ENCODE data around the gene PLSCR4. TPM values are rescaled to one million over a fixed set of nuclear protein-coding genes. Genes with fewer than 3 reads are reported as not detected.

The PLSCR4 gene
- total RNA-seq, 1 donor from 2014 or later: 0.63 TPM

DNA sequence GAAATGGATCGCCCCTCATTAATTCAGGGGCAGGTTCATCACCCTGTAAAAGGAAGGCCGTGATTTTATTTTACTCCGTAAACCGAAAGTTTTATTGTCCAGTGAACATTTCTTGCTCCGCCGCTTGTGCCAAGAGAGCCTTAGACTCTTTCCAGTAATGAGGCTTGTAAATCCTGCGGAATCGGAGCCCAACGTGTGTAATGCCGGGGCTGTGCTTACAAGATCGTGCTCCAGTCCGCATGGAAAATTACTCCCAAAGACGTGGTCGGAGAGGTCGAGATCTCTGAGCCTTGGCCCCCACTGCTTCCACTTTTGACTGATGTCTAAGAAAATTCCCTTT lies 89.3 kb downstream of the PLSCR4 start:
- no peak for DNase-seq (ENCODE audit: low read depth)
- TF ChIP-seq, protein P1, sequence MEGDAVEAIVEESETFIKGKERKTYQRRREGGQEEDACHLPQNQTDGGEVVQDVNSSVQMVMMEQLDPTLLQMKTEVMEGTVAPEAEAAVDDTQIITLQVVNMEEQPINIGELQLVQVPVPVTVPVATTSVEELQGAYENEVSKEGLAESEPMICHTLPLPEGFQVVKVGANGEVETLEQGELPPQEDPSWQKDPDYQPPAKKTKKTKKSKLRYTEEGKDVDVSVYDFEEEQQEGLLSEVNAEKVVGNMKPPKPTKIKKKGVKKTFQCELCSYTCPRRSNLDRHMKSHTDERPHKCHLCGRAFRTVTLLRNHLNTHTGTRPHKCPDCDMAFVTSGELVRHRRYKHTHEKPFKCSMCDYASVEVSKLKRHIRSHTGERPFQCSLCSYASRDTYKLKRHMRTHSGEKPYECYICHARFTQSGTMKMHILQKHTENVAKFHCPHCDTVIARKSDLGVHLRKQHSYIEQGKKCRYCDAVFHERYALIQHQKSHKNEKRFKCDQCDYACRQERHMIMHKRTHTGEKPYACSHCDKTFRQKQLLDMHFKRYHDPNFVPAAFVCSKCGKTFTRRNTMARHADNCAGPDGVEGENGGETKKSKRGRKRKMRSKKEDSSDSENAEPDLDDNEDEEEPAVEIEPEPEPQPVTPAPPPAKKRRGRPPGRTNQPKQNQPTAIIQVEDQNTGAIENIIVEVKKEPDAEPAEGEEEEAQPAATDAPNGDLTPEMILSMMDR (conservative IDR thresholded peaks at IDR 0.05; ENCODE audit: low read depth, low read length): no peak
- H3K4me3 ChIP-seq (ENCODE audit: low read depth, low read length): peak overlapping the region; percentile 68

DNA sequence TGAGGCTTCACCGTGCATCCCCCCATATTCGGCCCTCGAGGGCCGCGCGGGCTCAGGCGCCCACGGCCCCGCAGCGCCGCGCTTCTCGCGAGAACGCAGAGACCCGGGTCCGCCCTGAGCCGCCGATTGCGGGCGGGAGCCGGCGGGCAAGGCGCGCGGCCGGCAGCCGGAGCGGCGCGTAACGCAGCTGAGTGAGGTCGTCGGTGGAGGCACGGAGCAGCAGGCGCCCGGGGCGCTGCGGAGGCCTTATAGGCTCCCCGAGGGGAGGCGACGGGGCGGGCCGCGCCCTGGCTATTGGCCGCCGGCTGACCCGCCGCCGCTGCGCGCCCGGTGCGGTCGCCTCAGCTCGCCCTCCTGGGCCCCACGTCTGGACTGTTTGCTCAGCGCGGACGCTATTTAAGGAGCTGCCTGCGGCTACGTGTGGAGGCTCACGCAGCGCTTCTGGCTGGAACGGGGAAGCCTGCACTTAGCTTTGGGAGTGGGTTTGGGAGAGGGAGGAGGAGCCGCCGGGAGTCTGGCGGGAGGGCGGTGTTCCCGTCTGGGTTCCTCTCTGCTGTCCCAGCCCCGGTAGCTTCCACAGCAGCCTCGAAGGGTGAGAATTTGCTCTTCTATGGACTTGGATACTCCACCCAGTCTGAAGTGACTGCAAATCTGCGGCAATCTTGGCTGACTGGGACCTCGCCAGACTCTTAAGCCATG lies 89.8 kb downstream of the PLSCR4 start, which contains the start of gene PLOD2:
TSS of gene PLOD2 (minus strand) at position 221 of the 699 bp plus-strand sequence. CDS start at position 26, 195 bp downstream.
- TF ChIP-seq, protein P1 (conservative IDR thresholded peaks at IDR 0.05; ENCODE audit: low read depth, low read length): no peak
- DNase-seq (ENCODE audit: low read depth): no peak
- peak within 1 kb of the TSS; percentile 68 for H3K4me3 ChIP-seq (ENCODE audit: low read depth, low read length)

DNA sequence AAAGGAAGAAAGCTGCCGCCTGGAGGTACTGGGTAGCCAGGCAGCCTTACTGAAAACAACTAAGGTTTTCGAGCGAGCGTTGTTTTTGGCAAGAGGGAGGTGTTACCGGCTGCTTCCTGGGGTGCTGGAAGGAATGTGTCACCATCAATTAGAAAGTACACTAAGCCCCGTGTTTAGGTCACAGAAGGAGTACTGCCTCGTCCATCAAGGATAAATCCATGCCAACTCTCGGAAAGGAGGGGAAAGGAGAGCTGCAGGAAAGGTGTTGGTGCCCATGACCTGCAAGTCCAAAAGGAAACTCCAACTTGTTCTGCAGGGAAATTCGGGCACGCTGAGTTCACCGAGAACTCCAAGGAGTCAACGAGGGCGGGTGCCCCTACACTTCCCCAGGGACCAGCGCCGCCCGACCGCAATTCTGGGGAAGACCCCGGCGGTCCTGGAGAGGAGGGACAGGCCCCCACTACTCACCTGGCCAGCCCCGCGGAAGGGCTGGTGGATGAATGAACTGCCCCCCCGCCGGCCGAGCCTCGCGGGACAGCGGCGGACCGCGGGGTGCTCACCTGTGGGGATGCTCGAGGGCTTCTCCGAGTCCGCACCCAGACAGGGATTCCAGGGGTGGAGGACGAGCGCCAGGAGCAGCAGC lies 90.5 kb downstream of the PLSCR4 start:
- DNase-seq (ENCODE audit: low read depth): no peak
- peak overlapping the region; percentile 68 for H3K4me3 ChIP-seq (ENCODE audit: low read depth, low read length)
- TF ChIP-seq, protein P1 (conservative IDR thresholded peaks at IDR 0.05; ENCODE audit: low read depth, low read length): peak; percentile 72

DNA sequence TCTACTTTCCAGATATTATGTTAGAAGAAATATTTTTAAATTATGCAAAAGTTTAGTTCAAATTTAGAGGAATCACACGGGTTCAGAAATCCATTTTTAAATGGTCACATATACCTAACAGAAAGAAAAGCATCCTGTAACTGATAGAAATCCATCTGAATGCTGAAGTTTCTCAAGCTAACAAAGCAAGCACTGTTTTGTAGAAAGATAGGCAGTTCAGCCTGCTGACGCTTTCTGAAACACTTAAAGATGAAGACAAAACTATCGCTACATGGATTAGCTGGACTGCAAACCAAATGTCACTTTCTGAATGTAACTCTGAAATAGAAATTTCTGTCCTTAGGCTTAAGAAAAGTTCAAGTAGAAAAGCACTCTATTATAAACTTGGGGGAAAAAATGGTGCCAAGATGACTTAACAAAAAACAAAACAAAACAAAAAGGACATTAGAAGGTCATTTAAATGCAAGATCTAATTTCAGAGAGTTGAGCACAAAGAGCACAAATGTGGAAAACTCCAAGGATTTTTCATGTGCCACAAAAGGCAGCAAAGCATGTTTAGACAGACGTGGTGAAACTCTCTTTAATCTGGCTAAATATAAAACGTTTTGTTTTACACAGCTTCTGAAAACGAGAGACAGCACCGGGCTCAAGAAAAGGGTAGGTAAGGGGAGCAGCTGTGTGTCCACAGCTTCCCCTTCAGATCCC lies 91.1 kb downstream of the PLSCR4 start:
- TF ChIP-seq, protein P1 (conservative IDR thresholded peaks at IDR 0.05; ENCODE audit: low read depth, low read length): no peak

DNA sequence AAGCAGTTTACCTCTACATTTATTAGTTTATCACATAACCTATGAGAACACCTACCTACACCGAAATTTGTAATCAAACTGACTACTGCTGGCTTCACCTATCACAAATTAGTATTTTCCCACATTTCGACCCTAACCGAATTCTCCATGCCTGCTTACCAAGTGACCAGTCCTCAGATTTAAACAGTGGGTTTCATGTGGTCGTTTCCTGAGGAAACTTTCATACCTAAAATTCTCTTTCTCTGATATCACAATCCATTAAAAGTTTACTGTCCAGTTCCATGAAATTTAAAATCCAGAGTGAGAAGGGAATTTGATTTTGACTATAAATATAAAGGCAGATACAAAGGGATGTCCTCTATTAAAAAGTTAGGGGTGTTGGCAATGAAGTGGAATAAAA lies 91.9 kb downstream of the PLSCR4 start:
- TF ChIP-seq, protein P1 (conservative IDR thresholded peaks at IDR 0.05; ENCODE audit: low read depth, low read length): no peak
- peak overlapping the region; percentile 68 for H3K4me3 ChIP-seq (ENCODE audit: low read depth, low read length)
- DNase-seq (ENCODE audit: low read depth): no peak

More for the DNA sequence above, 91.1 kb downstream of the PLSCR4 start:
- no peak for DNase-seq (ENCODE audit: low read depth)
- peak overlapping the region; percentile 68 for H3K4me3 ChIP-seq (ENCODE audit: low read depth, low read length)

DNA sequence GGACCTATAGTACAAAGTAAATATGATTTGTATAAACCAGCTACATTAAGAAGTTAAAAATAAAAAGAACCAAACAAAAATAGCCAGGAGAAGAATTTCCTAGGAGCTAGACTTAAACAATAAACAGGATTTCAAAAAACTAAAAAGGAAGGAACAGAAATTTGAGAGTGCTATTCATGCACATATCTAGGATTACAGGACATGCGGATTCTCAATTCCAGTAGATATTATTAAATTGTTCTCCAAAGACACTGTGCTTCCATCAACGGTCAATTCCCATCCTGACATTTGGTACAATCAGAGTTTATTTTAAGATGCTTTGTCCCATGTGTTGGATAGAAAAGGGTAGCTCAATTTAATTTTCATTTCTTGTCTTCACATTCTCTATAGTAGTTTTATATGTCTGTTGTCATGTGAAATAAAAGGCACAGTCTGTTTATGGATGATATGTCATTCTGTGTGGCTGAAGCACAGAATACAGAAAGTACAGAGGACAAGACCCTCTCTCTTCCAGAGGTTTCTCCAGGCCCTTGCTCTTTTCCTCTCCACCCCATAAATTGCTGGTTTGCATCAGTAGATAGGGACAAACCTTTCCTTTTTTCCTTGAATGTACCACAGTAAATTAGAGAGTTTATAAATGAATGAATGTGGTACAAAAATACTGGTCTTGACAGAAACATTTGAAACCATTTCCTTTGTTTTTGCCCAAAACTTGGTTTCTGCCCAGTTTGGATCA lies 93.4 kb downstream of the PLSCR4 start:
- TF ChIP-seq, protein P1 (conservative IDR thresholded peaks at IDR 0.05; ENCODE audit: low read depth, low read length): no peak
- no peak for DNase-seq (ENCODE audit: low read depth)
- H3K4me3 ChIP-seq (ENCODE audit: low read depth, low read length): peak overlapping the region; percentile 68
